Measurements from ENCODE around the gene PEAR1. TPM values are rescaled to one million over a fixed set of nuclear protein-coding genes. Genes with fewer than 3 reads are reported as not detected.

The PEAR1 gene
- total and polyA plus RNA-seq, 2 of the 8 experiments (the other 6 are each of a cell fraction or from before 2014, with no cell fraction given) = 0.63 to 0.71 TPM

GRCh38 chr1:156880473-156880872 is 13.0 kb upstream of the PEAR1 start:
- Histone ChIP-seq H2AFZ (ENCODE audit: low read length) (no peak overlapping the region), H3K79me2 (ENCODE audit: control insufficient read depth in 1 of 2, insufficient read depth in 2 of 2, low read length in 2 of 2) (no peaks in the 10 kb centered on the region), H3K9me3 (ENCODE audit: insufficient read depth in 2 of 2, low read depth in 1 of 2, low read length in 1 of 2) (no peaks in the 10 kb centered on the region), H2AK5ac (ENCODE audit: low read depth, low read length) (no peak overlapping the region), H3K27ac (ENCODE audit: low read depth, low read length) (no peak overlapping the region), H3K4me1 (replicated peaks in 1 of 4; ENCODE audit: control insufficient read depth in 3 of 4, insufficient read depth in 4 of 4, low read length in 3 of 4) (peaks cover 3 to 20% (median 7%) of the 10 kb centered on the region in 4 experiments), H2BK120ac (replicated peaks; ENCODE audit: low read depth, low read length) (no peak overlapping the region), H3K27me3 (replicated peaks in 1 of 4; ENCODE audit: control insufficient read depth in 3 of 4, extremely low read depth in 1 of 4, insufficient read depth in 3 of 4, low read length in 3 of 4) (peaks cover 0 to 34% (median 26%) of the 10 kb centered on the region in 4 experiments; a peak in 6 of 7 replicates), H2BK12ac (ENCODE audit: low read depth, low read length) (no peak overlapping the region), H3K4me2 (ENCODE audit: insufficient read depth in 1 of 2, low read depth in 2 of 2, low read length in 2 of 2) (no peak overlapping the region), H4K8ac (ENCODE audit: extremely low read depth, insufficient read depth, low read length) (no peak overlapping the region), H2BK20ac (ENCODE audit: low read length) (no peak overlapping the region), H3K4ac (replicated peaks; ENCODE audit: insufficient read length, low read depth, low read length) (no peak overlapping the region), H3K56ac (replicated peaks; ENCODE audit: insufficient read length, low read depth, low read length) (no peak overlapping the region), H3K9ac (replicated peaks in 1 of 4; ENCODE audit: extremely low read depth in 1 of 4, low read depth in 3 of 4, low read length in 3 of 4) (no peak overlapping the region), H3K18ac (ENCODE audit: extremely low read depth, low read length) (no peak overlapping the region), H3K23me2 (ENCODE audit: low read depth, low read length) (peaks cover 2% of the 10 kb centered on the region; the same call in 1 of the 2 replicates), H4K91ac (replicated peaks; ENCODE audit: insufficient read length, low read length) (no peak overlapping the region), H3K36me3 (ENCODE audit: control insufficient read depth in 2 of 4, insufficient read depth in 4 of 4, low read length in 3 of 4) (no peaks in the 10 kb centered on the region), H3K4me3 (ENCODE audit: extremely low read depth in 1 of 4, insufficient read depth in 2 of 4, low read depth in 3 of 4, low read length in 4 of 4) (no peak overlapping the region), H3K14ac (ENCODE audit: insufficient read length) (no peak overlapping the region), H3K23ac (ENCODE audit: insufficient read length) (no peak overlapping the region), H4K20me1 (replicated peaks in 1 of 2; ENCODE audit: control insufficient read depth in 1 of 2, insufficient read depth in 2 of 2, low read length in 2 of 2) (peaks cover 0 to 3% of the 10 kb centered on the region in 2 experiments), H2BK15ac (ENCODE audit: low read length) (no peak overlapping the region), H2BK5ac (ENCODE audit: low read depth, low read length) (no peak overlapping the region), H4K5ac (ENCODE audit: insufficient read length, low read depth, low read length) (no peak overlapping the region), H3K79me1 (ENCODE audit: low read depth, low read length) (no peaks in the 10 kb centered on the region)
- DNase-seq (ENCODE audit: low read depth in 1 of 2, low spot score in 2 of 2) (no peak), FAIRE-seq (no peak)
- ChIA-PET CTCF (ENCODE audit: partially characterized antibody) (interaction anchor here (1.1 to 31.4 kb wide), 12 partner anchors 9 to 256 kb away, joined by 3 to 719 read pairs (median 4); partner anchors contain the start of genes INSRR, LRRC71, NTRK1 and PEAR1), POLR2A (ENCODE audit: partially characterized antibody) (interaction anchor here (1.1 to 1.7 kb wide), 2 partner anchors 9 to 140 kb away, joined by 4 to 5 read pairs; partner anchors contain the start of gene MRPL24)
- 83% methylated on average over 5 of the region's 5 CpGs; no CpG with 5 or more reads in 1 of the 2 experiments for WGBS, 2 experiments (ENCODE audit: extremely low coverage in 1 of 2, insufficient coverage in 1 of 2, insufficient read length in 1 of 2, insufficient replicate concordance in 2 of 2, low coverage in 1 of 2, low lambda C conversion rate in 2 of 2, missing lambda C conversion rate in 1 of 2)
- TF ChIP-seq MAX (IDR thresholded peaks at IDR 0.05) (no peak), BACH1 (IDR thresholded peaks at IDR 0.05; ENCODE audit: low read length) (no peak), POLR2A (IDR thresholded peaks at IDR 0.05; ENCODE audit: control extremely low read depth in 1 of 2, low read depth in 2 of 2, low read length in 2 of 2) (no peak)
